Stimulated activated CD8-positive, alpha-beta memory T cell treated with anti-CD3 and anti-CD28 coated beads, Interleukin-12 subunit alpha, Interleukin-12 subunit beta, amount 100 ng/mL, for 1 hour (primary cell): Measurements from ENCODE around the gene MELK.
"Not testable (repeated sequence)": the region's sequence is repeated elsewhere in the genome, so short reads cannot be mapped to it uniquely, and the experiment has no call there.

Experiments
- DNase-seq: peaks from one replicate; pipeline ENCODE4 v3.0.0-alpha.2; 2020; ENCODE audit warnings: low read depth

Gene MELK

GRCh38 chr9:36572515-36573418, at the start of gene MELK:
Gene MELK (plus strand): TSS chr9:36572895. CDS start chr9:36581682, 8,787 bp downstream.
- DNase-seq = peak; percentile 72

- no peak for DNase-seq
Measured at GRCh38 chr9:36530224-36530623, 42.5 kb upstream of the MELK start.

- no peak for DNase-seq
Measured at GRCh38 chr9:36532353-36532752, 40.3 kb upstream of the MELK start.

GRCh38 chr9:36533726-36534125, 39.0 kb upstream of the MELK start:
- DNase-seq = not testable (repeated sequence)

- no peak for DNase-seq
Measured at GRCh38 chr9:36535107-36535506, 37.6 kb upstream of the MELK start.

GRCh38 chr9:36537861-36538260, 34.8 kb upstream of the MELK start:
- DNase-seq = no peak

- DNase-seq = no peak
Measured at GRCh38 chr9:36542355-36542754, 30.3 kb upstream of the MELK start.

- DNase-seq = no peak
Measured at GRCh38 chr9:36543916-36544315, 28.8 kb upstream of the MELK start.

GRCh38 chr9:36547598-36547997, 25.1 kb upstream of the MELK start:
- DNase-seq = no peak

- no peak for DNase-seq
Measured at GRCh38 chr9:36548454-36548853, 24.2 kb upstream of the MELK start.

- no peak for DNase-seq
Measured at GRCh38 chr9:36550135-36550534, 22.6 kb upstream of the MELK start.

GRCh38 chr9:36550631-36551098, 22.0 kb upstream of the MELK start:
- not testable (repeated sequence) for DNase-seq

GRCh38 chr9:36551129-36551528, 21.6 kb upstream of the MELK start:
- DNase-seq = no peak

- no peak for DNase-seq
Measured at GRCh38 chr9:36551910-36552309, 20.8 kb upstream of the MELK start.

GRCh38 chr9:36559036-36559695, 13.5 kb upstream of the MELK start:
- no peak for DNase-seq

GRCh38 chr9:36560771-36561170, 11.9 kb upstream of the MELK start:
- DNase-seq = no peak

GRCh38 chr9:36562801-36563200, 9.9 kb upstream of the MELK start:
- not testable (repeated sequence) for DNase-seq

GRCh38 chr9:36566813-36567221, 5.9 kb upstream of the MELK start:
- DNase-seq = no peak

- not testable (repeated sequence) for DNase-seq
Measured at GRCh38 chr9:36568681-36569080, 4.0 kb upstream of the MELK start.

- DNase-seq = no peak
Measured at GRCh38 chr9:36571333-36571732, 1.4 kb upstream of the MELK start.

- not testable (repeated sequence) for DNase-seq
Measured at GRCh38 chr9:36574045-36574444, 1.4 kb downstream of the MELK start.

- DNase-seq = no peak
Measured at GRCh38 chr9:36575411-36575882, 2.8 kb downstream of the MELK start.

GRCh38 chr9:36576866-36577265, 4.2 kb downstream of the MELK start:
- no peak for DNase-seq
